IPS DF 4.7 (cell line): ENCODE results near the gene CDADC1.
A peak's percentile ranks its signal among the peaks of the same experiment; 100 is the strongest.
"Not testable (repeated sequence)": the region's sequence is repeated elsewhere in the genome, so short reads cannot be mapped to it uniquely, and the experiment has no call there.

Experiments
- DNase-seq: peaks from one replicate; pipeline ENCODE4 v3.0.0-alpha.2; 2013; ENCODE audit warnings: low spot score; ENCODE audit errors: extremely low read depth

Gene CDADC1

DNA sequence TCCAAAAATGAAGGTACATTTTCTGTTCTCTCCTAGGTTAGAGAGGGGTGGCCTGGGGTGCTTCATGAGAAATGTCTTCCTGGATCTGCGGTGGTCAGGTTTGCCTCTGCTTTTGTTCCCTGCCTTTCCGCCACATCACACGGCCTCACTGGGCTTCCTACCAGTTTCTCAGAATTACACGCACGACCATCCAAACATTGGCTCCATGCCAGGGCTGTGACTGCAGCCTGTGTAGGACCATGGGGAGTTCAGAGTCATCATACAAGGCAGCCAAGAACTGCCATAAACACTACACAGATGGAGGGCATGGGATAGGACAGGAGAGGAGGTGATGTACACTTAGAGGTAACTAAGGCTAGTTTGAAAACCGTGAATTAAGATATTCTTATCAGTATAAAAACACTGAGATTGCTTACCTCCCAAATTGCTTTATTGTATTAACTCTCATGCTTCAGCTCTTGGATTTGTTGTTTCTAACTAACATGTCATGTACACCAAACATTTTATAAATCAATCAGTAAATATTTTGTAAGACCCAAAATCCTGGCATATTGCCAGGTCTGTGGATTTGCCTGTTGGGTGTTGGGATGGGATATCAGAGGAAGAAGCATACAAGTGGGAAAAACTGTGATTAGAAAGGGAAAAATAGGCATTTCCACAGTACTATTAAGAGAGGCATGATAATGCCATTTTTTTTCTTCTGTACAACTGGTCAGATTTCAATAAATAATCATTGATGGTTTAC lies 45.2 kb downstream of the CDADC1 start:
- DNase-seq = no peak

DNA sequence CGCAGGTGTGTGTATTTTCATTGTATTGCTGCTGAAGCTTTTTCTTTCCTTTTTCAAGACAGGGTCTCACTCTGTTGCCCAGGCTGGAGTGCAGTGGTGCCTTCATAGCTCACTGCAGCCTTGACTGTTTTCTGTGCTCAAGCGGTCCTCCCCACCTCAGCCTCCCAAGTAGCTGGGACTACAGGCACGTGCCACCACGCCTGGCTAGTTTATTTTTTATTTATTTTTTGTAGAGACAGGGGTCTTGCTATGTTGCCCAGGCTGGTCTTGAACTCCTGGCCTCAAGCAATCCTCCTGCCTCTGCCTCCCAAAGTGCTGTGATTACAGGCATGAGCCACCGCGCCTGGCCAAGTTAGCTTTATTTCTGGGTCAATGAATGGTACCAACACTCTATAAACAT lies 47.0 kb downstream of the CDADC1 start:
- not testable (repeated sequence) for DNase-seq

DNA sequence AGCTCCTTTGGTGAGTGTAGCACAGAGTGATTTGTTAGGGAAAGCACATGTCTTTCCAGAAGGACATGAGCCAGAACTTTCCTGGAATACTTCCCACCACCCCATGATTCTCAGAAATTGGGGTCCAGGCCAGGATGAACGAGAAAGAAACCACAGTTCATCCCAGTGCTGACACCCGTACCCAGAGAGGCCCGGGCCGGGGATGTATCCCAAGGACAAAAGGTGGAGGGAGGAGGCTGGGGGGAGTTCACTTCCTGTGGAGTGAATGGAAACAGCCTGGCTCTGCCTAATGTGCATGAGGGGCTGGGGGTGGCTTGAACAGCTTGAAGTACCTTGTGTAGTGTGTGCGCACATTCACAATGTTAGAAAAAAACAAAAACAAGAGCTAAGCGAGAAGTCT lies 47.5 kb downstream of the CDADC1 start:
- no peak for DNase-seq

DNA sequence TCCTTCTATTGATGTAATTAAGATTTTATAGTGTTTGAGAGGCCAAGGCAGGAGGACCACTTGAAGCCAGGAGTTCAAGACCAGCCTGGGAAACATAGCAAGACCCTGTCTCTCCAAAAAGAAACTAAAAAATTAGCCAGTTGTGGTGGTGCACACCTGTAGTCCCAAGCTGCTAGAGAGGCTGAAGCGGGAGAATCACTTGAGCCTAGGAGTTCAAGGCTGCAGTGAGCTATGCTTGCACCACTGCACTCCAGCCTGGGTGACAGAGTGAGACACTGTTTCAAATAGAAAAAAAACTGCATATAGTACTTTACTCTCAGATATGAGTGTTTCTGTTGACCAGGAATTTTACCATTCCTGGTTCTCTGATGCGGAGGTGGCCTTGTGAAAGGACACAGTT lies 48.9 kb downstream of the CDADC1 start:
- no peak for DNase-seq

DNA sequence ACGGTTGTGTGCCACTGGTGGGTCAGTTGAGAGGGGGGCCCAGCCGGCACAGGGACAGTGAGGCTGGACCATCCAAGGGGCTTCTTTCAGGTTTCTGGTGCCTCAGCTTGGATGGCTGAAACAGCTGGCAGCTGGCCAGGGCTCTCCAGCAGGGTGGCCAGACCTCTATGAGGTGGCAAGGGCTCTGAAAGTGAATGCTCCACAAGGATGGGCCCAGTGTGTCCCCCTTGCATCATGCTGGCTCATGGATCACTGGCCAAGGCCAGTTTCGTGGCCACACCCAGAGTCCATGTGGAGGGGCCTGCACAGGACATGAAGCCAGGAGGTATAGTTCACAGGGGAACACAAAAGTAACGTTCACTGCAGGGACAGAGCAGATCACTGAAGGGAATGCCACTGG lies 49.6 kb downstream of the CDADC1 start:
- DNase-seq = no peak

DNA sequence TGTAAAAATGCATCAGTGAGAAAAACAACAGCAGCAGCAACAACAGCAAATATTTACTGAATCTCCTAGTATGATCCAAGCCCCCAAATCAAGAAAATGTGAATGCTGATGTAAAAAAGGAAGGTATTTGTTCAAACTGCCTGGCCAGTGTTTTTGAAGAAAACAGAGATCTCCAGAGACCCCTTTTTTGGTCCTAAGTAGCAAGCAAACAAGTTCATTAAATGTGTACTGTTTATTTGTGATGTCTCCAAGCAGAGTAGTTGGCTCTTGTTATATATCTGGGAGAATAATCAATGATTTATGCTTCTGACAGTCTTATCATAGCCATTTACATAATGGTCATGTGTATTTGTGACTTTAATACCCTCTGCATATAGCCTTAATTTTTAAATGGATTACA lies 50.7 kb downstream of the CDADC1 start:
- DNase-seq = no peak

DNA sequence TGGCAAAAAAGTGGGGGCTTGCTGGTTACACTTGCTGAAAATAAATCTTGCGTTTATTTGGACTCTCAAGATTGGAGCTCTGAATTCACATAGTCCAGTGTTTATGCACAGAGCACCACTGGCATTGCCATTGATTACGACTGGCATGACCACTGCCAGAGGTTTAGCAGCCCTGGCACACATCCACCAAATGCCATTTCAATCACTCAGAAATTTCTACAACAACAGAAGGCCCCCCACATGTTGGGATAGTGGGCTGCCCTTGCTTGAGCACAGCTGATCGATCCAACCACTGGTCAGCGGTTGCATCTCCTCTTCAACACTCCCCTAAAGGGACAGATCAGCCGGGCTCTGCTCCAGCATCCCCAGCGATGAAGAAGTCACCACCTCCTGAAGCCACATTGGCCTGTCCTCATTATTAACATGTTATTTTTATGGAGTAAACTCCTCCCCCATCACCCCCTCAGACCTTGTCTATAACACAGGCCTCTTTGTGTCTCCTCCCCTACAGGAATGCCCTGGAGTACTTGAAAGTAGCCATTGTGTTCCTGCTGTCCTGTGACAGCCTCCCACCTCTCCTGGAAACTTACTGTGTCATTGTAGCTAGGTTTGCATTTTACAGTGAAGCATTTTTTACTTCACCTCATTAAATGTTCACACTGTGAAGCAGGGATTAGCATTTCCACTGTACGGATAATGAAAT lies 51.3 kb downstream of the CDADC1 start:
- DNase-seq = no peak

DNA sequence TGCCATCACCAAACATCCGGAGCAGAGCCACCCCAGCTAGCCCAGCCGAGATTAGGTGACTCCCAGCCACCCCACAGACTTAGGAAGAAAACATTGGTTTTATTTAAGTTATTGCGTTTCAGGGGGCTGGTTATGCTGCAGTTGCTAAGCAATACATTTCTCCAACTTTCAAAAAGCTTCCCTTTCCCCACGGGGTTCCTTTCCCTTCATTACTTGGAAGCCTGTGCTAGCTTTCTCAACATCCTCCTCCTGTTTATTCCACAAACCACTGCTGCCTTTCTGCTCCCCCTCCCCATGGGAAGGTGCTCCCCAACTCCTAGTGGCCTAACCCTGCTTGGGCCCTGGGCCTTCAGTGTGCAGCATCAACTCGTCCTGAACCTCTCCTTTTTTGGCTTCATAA lies 52.6 kb downstream of the CDADC1 start:
- DNase-seq = no peak

DNA sequence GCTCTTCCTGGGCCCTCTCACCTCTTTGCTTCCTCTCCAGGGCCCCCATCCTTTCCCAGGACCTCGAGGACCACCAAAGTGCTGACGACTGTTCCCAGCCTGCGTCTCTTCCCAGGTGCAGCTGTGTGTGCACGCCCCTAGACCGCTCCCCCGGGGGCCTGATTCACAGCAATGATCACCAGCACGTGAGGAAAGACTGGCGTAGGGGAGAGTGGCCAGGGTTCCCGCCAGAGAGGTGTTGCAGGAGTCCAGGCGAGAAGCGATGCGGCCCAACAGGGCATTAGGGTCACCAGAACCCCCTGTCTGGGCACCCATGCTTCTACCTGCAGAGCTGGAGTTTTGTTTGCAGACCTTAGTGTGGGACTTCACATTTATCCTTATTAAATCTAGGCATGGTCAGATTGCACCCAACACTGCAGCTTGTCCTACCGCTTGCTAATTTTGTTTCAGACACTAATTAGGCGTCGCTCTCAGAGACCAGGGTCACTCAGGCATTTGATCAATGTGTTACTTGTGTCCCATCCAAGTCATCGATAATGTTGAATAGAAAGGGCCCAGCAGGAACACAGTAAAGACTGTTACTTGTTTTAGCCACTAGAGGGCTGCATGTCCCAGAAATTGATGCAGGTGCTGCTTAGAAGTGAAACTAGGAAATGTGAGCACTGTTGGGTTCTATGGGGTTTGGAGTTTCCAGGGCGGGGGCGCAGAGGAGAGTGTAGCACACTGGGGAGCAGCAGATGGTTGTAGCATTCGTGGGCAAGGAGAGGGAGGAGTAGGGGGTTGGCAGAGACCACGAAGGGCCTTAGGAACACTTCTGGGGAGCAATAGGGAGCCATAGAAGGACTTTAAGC lies 53.2 kb downstream of the CDADC1 start:
- DNase-seq = peak; percentile 33

DNA sequence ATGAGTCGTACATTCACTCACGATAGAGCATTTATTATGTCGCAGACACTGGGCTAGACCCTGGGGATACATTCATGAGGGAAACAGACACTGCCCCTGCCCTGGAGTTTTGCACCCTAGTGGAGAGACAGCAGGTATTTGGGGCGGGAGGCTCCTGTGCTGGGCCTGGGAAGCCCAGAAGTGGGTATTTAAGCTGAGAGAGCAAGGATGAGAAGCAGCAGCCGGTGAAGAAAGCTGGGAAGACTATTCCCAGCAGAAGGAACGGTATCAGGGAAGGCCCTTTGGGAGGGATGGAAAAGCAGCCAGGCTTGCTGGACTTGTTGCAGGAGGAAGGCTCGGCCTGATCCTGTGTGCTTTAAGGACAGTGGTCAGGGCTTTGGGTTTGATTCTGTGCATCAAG lies 54.5 kb downstream of the CDADC1 start:
- no peak for DNase-seq

DNA sequence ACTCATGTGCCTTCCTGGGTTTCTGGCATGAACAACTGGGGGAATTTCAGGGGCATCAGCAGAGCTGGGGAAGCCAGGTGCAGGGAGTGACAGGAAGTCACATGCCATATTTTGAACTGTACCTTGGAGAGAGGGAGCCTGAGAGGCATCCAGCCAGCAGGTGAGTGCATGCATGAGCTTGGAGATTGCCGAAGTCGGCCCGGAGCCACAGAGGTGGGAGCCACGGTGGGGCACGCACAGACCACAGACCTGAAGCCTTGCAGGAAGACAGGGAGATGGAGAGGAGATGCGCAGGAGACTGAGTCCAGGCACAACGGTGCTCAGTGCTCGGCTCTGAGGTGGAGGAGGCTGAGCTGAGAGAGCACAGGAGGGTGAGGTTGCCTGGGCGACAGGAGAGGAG lies 55.1 kb downstream of the CDADC1 start:
- no peak for DNase-seq

DNA sequence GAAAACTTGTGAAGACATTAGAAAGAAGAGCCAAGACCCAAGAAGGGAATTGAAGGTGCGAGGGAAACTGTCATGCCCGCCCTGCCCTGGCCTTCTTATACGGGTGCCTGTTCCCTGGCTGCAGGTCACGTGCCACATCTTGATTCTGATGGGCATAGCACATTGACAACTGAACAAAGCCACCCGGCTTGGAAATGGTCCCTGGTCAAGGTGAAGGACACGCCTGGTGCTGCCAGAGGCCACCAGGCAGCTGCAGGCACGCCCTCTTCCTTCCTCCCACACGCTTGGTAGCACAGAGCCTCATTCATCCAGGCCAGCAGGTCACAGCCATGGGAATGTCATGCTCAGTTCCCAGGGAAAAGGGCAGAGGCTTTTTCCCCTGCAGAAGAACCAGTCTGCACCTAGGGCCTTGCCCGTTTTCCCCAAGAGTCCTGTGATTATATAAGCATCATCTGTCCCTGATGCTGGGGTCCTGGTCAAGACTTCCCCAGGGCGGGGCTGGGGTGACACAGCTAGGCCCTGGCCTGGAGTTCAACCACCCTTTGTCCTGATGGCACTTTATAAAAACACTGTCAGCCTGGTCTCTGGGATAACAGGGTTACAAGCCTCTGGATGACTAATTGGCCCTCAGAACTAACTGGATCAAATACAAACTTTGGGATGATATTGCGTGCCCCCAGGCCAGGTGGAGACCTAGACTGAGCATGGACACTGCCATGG lies 56.0 kb downstream of the CDADC1 start:
- DNase-seq = no peak

DNA sequence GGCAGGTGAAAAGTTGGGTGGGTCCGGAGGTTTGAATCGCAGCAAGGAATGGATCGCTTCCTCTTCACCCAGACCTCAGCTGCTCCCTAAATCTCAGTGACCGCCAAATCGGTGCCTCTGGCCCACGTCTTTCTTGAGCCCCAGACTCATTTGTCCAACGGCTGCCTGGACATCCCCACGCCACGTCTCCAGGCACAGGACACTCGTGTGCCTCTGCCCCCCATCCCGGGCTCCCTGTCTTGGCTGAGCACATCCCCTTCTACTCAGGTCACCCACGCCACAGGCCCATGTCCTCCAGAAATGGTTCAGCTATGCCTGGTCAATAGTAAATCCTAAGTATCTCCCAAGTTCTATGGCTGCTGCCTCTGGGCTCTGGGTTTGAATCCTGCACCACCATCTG lies 56.6 kb downstream of the CDADC1 start:
- no peak for DNase-seq

DNA sequence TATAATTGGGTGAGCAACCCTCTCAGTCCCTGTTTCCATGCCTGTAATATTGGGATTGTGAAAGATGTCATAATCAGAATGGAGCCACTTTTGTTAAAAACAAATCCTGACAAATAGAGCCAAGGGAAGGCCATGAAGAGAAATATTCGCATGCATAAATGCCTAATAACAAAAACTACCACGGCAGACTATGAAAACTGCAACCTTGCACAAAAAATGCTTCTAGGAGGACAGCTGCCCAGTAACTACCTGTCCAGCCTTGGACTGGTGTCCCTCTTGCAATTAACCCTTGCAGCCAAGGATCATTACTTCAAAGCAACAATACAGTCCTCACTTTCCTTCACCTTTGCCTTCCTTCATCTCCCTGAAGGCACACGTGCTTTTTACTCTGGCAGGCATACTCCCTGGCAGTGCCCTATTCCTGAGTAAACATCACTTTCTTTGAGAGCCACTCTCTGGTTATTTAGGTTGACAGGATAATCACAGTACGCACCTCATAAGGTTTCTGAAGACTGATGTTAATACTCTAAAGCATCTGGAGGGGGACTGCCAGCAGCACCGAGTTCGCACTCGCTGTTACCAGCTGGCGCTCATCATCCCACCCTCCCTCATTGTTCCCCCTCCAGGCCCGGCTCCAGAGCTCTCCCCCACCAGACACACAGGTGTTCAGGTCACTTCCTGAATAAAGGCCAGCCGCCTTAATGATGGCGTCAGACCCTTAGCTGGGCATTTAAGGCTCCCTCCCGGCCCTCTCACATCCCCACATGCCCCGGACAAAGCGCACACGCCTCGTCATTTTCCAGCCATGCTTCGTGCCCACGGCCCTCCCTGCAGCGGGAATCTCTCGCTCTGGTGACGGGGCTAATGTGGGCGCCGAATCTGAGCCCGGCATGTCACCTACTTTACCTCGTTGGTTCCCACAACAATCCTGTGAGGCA lies 57.3 kb downstream of the CDADC1 start:
- DNase-seq = no peak

DNA sequence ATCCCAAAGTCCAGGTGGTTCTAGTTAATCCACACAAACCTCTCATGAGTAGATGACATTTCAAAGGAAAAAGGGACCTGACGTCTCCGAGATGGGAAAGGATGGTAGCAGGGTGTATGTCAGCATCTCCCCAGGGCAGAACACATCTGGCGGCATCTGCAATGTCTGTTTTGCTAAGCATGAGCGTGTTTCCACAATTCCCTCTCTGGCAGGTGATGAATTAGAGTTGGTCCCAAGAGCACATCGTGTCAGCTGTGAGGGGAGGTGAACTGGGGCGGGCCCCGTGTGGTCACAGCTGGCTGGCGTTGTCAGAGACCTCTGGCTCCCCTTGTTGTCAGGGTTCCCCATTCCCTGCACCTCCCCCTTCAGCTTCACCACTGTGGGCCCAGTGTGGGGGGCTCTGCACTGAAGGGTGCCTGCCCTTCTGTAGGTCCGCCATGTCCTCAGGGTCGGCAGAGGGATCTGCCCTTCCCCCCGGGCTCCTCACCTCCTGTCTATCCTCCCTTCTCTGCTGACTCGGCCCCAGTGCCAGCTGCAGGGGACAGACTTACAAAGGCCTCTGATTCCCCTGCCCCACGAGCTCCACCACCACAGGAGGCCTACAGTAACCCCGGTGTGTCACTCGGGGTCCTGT lies 58.2 kb downstream of the CDADC1 start:
- DNase-seq = no peak

DNA sequence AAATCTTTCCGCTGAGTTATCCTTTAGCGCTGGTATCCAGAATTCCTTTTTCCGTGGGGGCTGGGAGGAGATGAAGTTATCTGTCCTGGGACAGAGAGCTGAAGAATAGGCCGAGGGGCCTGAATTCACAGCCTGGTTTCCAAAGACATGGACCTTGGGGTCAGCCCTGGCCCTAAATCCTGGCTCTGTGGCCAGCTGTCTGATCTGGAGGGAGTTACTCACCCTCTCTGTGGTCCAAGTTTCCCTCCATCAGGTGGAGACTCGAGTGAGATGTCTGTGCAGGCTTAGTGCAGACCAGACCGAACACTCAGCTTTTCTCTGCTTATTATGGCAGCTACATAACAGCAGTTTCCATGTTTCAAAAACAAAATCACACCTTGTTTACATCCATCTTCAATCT lies 59.6 kb downstream of the CDADC1 start:
- no peak for DNase-seq

DNA sequence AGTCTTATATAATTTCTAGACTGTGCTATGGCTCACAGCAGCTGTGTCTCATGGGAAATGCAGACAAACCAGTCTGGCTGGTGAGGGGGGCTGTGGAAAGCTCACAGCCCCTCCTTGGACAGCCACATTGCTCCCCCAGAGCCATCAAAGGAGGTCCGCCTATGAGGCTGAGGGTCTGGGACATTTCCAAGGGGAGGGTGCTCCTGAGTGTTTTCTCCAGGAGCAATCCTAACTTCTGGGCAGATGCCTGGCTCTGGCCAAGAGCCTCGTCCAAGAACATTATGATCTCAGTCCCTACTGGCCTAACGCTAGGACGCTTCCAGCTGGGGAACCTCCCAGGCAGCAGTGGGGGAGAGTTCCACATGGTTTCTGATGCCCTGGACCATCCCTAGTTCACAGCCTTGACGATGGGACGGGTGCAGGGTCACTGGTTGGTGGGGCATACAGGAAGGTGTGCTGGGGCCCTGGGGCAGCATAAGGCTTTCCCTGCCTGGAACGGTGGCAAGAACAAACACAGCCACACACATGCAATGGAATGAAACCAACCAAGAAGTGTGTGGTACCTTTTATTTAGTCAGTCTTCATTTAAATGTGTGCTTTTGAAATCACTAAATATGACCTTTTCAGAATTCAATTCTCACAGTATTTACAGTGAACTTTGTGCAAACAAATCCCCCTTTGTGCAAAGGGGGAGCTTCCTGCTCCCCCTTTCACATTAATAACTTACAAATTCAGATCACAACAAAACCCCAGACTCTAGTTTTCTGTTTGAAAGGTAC lies 60.6 kb downstream of the CDADC1 start:
- DNase-seq = no peak

DNA sequence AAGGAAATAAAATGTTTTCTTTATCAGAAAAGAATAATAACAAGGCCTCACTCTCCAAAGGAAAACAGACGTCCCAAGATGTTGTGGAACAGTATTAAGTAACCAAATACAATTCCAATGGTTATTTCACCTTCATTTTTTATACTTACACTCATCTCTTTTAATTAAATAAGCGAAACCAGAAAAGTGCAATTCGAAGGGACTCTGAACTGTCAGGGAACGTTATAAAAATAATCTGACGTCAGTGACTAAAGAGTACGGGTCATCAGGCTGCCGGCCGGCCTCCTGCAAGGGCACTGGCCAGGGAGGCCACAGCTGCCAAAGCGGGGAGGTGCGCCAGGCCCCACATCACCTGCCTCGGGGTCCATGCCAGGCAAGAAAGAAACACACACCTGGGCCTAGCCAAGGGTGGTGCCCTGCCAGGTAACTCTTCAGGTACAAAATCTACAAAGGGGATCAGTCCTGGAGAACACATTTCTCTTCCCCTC lies 61.2 kb downstream of the CDADC1 start:
- DNase-seq = no peak

DNA sequence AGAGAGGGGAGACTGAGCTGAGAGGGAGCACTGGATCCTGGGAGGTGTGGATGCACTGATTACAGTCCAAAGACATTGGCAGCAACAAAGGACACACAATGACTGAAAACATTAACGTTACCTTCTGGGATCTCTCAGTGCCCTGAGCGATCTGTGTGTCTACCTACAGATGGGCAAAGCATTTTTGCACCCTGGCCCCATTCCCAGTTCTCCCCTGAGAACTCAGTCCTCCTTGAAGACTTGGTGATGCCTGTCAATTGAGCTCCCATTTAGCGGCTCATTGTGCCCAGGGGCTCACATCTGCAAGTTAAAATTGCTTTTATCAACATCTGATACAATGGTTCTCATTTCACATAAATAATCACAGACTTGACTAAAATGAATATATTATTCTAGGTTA lies 62.5 kb downstream of the CDADC1 start:
- no peak for DNase-seq
